ENCODE data around the gene NCKAP5L.

DNA sequence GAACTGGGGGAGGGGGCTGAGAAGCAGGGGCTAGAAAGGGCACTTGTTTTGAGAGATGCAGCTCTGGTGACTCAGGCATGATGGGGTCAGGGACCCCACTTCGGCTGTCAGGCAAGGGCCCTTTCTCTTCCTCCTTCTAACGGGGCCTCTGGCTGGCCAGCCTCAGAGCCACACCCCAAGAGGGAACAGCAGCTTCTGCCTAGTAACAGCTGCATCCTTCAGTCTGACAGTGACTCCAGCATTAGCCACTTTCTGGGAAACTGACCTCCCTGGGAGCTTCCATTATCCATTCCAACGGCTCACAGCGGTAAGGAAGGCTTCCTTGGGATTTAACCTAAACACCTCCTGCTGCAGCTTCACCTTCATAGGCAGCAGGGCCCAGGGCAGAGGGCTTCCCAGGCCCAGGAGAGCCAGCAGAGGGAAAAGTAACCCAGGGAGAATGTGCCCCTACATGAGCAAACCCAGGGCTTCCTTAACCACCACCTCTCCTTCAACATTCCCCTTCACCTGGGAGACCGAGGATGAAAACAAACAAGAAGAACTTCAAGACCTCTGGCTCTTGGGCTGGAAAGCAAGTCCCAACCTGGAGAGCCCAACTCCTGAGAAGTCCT is 2.7 kb downstream of the NCKAP5L start:
- TF ChIP-seq, protein P1, sequence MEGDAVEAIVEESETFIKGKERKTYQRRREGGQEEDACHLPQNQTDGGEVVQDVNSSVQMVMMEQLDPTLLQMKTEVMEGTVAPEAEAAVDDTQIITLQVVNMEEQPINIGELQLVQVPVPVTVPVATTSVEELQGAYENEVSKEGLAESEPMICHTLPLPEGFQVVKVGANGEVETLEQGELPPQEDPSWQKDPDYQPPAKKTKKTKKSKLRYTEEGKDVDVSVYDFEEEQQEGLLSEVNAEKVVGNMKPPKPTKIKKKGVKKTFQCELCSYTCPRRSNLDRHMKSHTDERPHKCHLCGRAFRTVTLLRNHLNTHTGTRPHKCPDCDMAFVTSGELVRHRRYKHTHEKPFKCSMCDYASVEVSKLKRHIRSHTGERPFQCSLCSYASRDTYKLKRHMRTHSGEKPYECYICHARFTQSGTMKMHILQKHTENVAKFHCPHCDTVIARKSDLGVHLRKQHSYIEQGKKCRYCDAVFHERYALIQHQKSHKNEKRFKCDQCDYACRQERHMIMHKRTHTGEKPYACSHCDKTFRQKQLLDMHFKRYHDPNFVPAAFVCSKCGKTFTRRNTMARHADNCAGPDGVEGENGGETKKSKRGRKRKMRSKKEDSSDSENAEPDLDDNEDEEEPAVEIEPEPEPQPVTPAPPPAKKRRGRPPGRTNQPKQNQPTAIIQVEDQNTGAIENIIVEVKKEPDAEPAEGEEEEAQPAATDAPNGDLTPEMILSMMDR (IDR thresholded peaks at IDR 0.05): no peak
- TF ChIP-seq EP300 (IDR thresholded peaks at IDR 0.05): no peak

Data from ovary (tissue), 3 donors.